GM19025 (cell line): Measurements from ENCODE around the gene SFXN5.

Experiments used
- ATAC-seq: cut with Tn5 transposase; IDR thresholded peaks from one replicate; pipeline ENCODE4 v1.9.1; 2021; ENCODE audit warnings: mild to moderate bottlenecking, low read depth, moderate library complexity; ENCODE audit not compliant: unreplicated experiment

SFXN5 gene

GRCh38 chr2:73054980-73055379 is 16.5 kb downstream of the SFXN5 start:
- ATAC-seq, result no peak

- ATAC-seq, result no peak
These were observed 18.0 kb downstream of the SFXN5 start for GRCh38 chr2:73053316-73054114.

- ATAC-seq, result no peak
These were observed 21.4 kb downstream of the SFXN5 start for GRCh38 chr2:73050121-73050545.

GRCh38 chr2:73043929-73044832 is 27.3 kb downstream of the SFXN5 start:
- ATAC-seq, result no peak

GRCh38 chr2:73043276-73043675 is 28.2 kb downstream of the SFXN5 start:
- ATAC-seq, result no peak

- no peak for ATAC-seq
These were observed 33.4 kb downstream of the SFXN5 start for GRCh38 chr2:73037947-73038585.

GRCh38 chr2:73036766-73037165 is 34.7 kb downstream of the SFXN5 start:
- no peak for ATAC-seq

GRCh38 chr2:73035899-73036711 is 35.4 kb downstream of the SFXN5 start:
- no peak for ATAC-seq

GRCh38 chr2:73034661-73035375 is 36.7 kb downstream of the SFXN5 start:
- no peak for ATAC-seq

- no peak for ATAC-seq
These were observed 37.6 kb downstream of the SFXN5 start for GRCh38 chr2:73033766-73034381.

GRCh38 chr2:73033142-73033765 is 38.3 kb downstream of the SFXN5 start:
- ATAC-seq, result no peak

GRCh38 chr2:73032702-73033097 is 38.8 kb downstream of the SFXN5 start:
- no peak for ATAC-seq

GRCh38 chr2:73031725-73032701 is 39.5 kb downstream of the SFXN5 start:
- ATAC-seq, result no peak

- ATAC-seq, result no peak
These were observed 40.3 kb downstream of the SFXN5 start for GRCh38 chr2:73031095-73031678.

GRCh38 chr2:73028841-73029240 is 42.7 kb downstream of the SFXN5 start:
- no peak for ATAC-seq

- ATAC-seq, result no peak
These were observed 44.2 kb downstream of the SFXN5 start for GRCh38 chr2:73027340-73027739.

- ATAC-seq, result no peak
These were observed 48.0 kb downstream of the SFXN5 start for GRCh38 chr2:73023497-73023896.
